HG03469 (cell line): ENCODE results near the gene BCAN.

Experiments used
- ATAC-seq: cut with Tn5 transposase; IDR thresholded peaks from one replicate; pipeline ENCODE4 v1.9.1; 2021; ENCODE audit warnings: mild to moderate bottlenecking, moderate library complexity, moderate number of reproducible peaks; ENCODE audit not compliant: unreplicated experiment

Gene BCAN

GRCh38 chr1:156659661-156659987, 17.7 kb downstream of the BCAN start:
- no peak for ATAC-seq

- ATAC-seq, result no peak
These were observed 18.3 kb downstream of the BCAN start for GRCh38 chr1:156659988-156660751.

GRCh38 chr1:156660752-156661112, 18.8 kb downstream of the BCAN start:
- ATAC-seq, result no peak

- ATAC-seq, result no peak
These were observed 20.3 kb downstream of the BCAN start for GRCh38 chr1:156662005-156662799.

GRCh38 chr1:156662800-156663055, 20.8 kb downstream of the BCAN start:
- ATAC-seq, result no peak

GRCh38 chr1:156663178-156663577, 21.3 kb downstream of the BCAN start:
- ATAC-seq, result no peak

- no peak for ATAC-seq
These were observed 22.3 kb downstream of the BCAN start for GRCh38 chr1:156664046-156664766.

- ATAC-seq, result no peak
These were observed 23.0 kb downstream of the BCAN start for GRCh38 chr1:156664767-156665411.

GRCh38 chr1:156665539-156665938, 23.6 kb downstream of the BCAN start:
- no peak for ATAC-seq

GRCh38 chr1:156666862-156667609, 25.1 kb downstream of the BCAN start:
- ATAC-seq, result no peak

- ATAC-seq, result no peak
These were observed 25.7 kb downstream of the BCAN start for GRCh38 chr1:156667610-156667967.

GRCh38 chr1:156667968-156668709, 26.2 kb downstream of the BCAN start:
- no peak for ATAC-seq

GRCh38 chr1:156668801-156669637, 27.1 kb downstream of the BCAN start:
- ATAC-seq, result no peak

GRCh38 chr1:156669794-156670193, 27.9 kb downstream of the BCAN start:
- no peak for ATAC-seq

GRCh38 chr1:156670359-156670758, 28.4 kb downstream of the BCAN start:
- no peak for ATAC-seq

- no peak for ATAC-seq
These were observed 28.9 kb downstream of the BCAN start for GRCh38 chr1:156670791-156671190.

GRCh38 chr1:156671804-156672203, 29.9 kb downstream of the BCAN start:
- no peak for ATAC-seq

- no peak for ATAC-seq
These were observed 31.6 kb downstream of the BCAN start for GRCh38 chr1:156673387-156674121.
